GM12878 (cell line): ENCODE data around the gene LSM2. TPM values are rescaled to one million over a fixed set of nuclear protein-coding genes. Genes with fewer than 3 reads are reported as not detected.

Source experiments
- ATAC-seq: fragments of 200-7000 bp; cut with Tn5 transposase; 3 replicates; pipeline ENCODE4 v1.9.1; 2020; ENCODE audit warnings: mild to moderate bottlenecking, moderate library complexity
- BruUV-seq: library from RNA; stranded (reverse); fragments of 400-500 nt; replicated peaks from 2 replicates; lab custom pipeline; 2021; lab: Mats Ljungman, UMichigan
- CTCF ChIA-PET: fragments of 300-600 bp; sonication (Branson Sonifier 250); formaldehyde crosslinking; extraction: SDS; loops from one replicate; lab custom pipeline; 2021; ENCODE audit warnings: inconsistent platforms; lab: Yijun Ruan, JAX
- POLR2A ChIA-PET: fragments of 350-600 bp; formaldehyde crosslinking; extraction: SDS; loops from one replicate; lab custom pipeline; 2021; ENCODE audit warnings: inconsistent platforms; lab: Charles Lee
- RAD21 ChIA-PET: fragments of 300-600 bp; sonication (Branson Sonifier 250); formaldehyde crosslinking; loops from one replicate; lab custom pipeline; 2023; ENCODE audit warnings: antibody characterized with exemption; ENCODE audit not compliant: unreplicated experiment; lab: Charles Lee
- SMC1A ChIA-PET: fragments of 300-600 bp; sonication (Branson Sonifier 250); formaldehyde crosslinking; loops from one replicate; lab custom pipeline; 2023; ENCODE audit not compliant: unreplicated experiment, uncharacterized antibody; lab: Charles Lee
- DNase-seq: peaks from one replicate; pipeline ENCODE4 v3.0.0-alpha.2; 2011; ENCODE audit warnings: low read depth, low spot score
- FAIRE-seq: peaks from 3 replicates; lab custom pipeline; 2011; peaks lifted over from hg19 to GRCh38; lab: Jason Lieb, UNC
- H2AFZ ChIP-seq: 2 replicates; pipeline ENCODE4 v1.6.0; 2011; ENCODE audit warnings: low read depth, low read length, control low read depth; ENCODE audit not compliant: control insufficient read depth
- H3K27ac ChIP-seq: 2 replicates; pipeline ENCODE4 v1.5.1; 2011; ENCODE audit warnings: control low read depth; ENCODE audit not compliant: control insufficient read depth, insufficient read depth
- H3K27me3 ChIP-seq, 2 experiments: replicated peaks in 1 of 2; 2 replicates each; pipeline versions ENCODE4 v1.6.0 to v1.6.1; 2011; ENCODE audit warnings: low read length in 1 of 2; ENCODE audit not compliant: control insufficient read depth in 2 of 2, insufficient read depth in 2 of 2
- H3K36me3 ChIP-seq, 2 experiments: 2 replicates each; pipeline ENCODE4 v1.5.1; 2011; ENCODE audit warnings: low read length in 1 of 2; ENCODE audit not compliant: control insufficient read depth in 2 of 2, insufficient read depth in 2 of 2
- H3K4me1 ChIP-seq: 2 replicates; pipeline ENCODE4 v1.6.1; 2011; ENCODE audit warnings: mild to moderate bottlenecking, low read length, moderate library complexity, mixed read lengths; ENCODE audit not compliant: control insufficient read depth, insufficient read depth
- H3K4me2 ChIP-seq: 2 replicates; pipeline ENCODE4 v1.6.0; 2011; ENCODE audit warnings: control low read depth; ENCODE audit not compliant: control insufficient read depth, insufficient read depth
- H3K4me3 ChIP-seq: fragments of 200-600 bp; sonication (generic); 2 replicates; pipeline ENCODE4 v1.5.1; 2016
- H3K79me2 ChIP-seq: 2 replicates; pipeline ENCODE4 v1.6.0; 2011; ENCODE audit warnings: low read length; ENCODE audit not compliant: control insufficient read depth, insufficient read depth
- H3K9ac ChIP-seq: 2 replicates; pipeline ENCODE4 v1.8.0; 2011; ENCODE audit warnings: low read length, control low read depth, mixed read lengths; ENCODE audit not compliant: control insufficient read depth, insufficient read depth
- H3K9me3 ChIP-seq: replicated peaks from 3 replicates; pipeline ENCODE4 v1.5.1; 2011; ENCODE audit warnings: mild to moderate bottlenecking, low read length; ENCODE audit not compliant: control insufficient read depth, insufficient read depth
- H4K20me1 ChIP-seq: 2 replicates; pipeline ENCODE4 v1.6.0; 2011; ENCODE audit not compliant: control insufficient read depth, insufficient read depth
- ATF7 ChIP-seq: fragments of 450-650 bp; IDR thresholded peaks from 2 replicates; pipeline ENCODE4 v1.6.1; 2016; ENCODE audit warnings: low read depth, mild to moderate bottlenecking
- ETV6 ChIP-seq, 2 experiments: fragments of 450-650 bp in 1 of 2; IDR thresholded peaks in 1 of 2; conservative IDR thresholded peaks in 1 of 2; 2 replicates each; pipeline ENCODE4 v1.6.1; 2014; ENCODE audit warnings: antibody characterized with exemption in 1 of 2, borderline replicate concordance in 1 of 2, low read depth in 1 of 2, mild to moderate bottlenecking in 1 of 2, moderate library complexity in 1 of 2
- FOS ChIP-seq: IDR thresholded peaks from 3 replicates; pipeline ENCODE4 v1.6.1; 2011; ENCODE audit warnings: borderline replicate concordance; ENCODE audit not compliant: insufficient read length; ENCODE audit errors: extremely low read depth
- RUNX3 ChIP-seq: IDR thresholded peaks from 2 replicates; pipeline ENCODE4 v1.6.1; 2012; ENCODE audit warnings: low read length, inconsistent platforms
- TBL1XR1 ChIP-seq: IDR thresholded peaks from 2 replicates; pipeline ENCODE4 v1.6.1; 2012; ENCODE audit warnings: low read depth, low read length, improper control_type of control experiment
- WGBS: methylation state at CpG from one replicate; pipeline ENCODE4 v1.1.6; 2016; ENCODE audit warnings: low lambda C conversion rate; ENCODE audit not compliant: insufficient replicate concordance, insufficient coverage; ENCODE audit errors: missing lambda C conversion rate; 5-methylcytosine and 5-hydroxymethylcytosine counted together
- in situ Hi-C: fragments of 300-500 bp; cut with MboI; formaldehyde crosslinking; loops from 9 replicates; pipeline ENCODE4 v1.14.3; 2018; ENCODE audit warnings: mixed read lengths
- intact Hi-C: fragments of 100-400 bp; cut with micrococcal nuclease; formaldehyde crosslinking; loops from one replicate; pipeline ENCODE4 v1.14.2; 2022; ENCODE audit not compliant: unreplicated experiment
- polyA plus RNA-seq, 11 experiments: library from polyadenylated mRNA; depleted of rRNA in 4 of 11; unstranded in 6 of 11; stranded (reverse) in 5 of 11; fragments of >200 nt; fragmentation: Nextera tagmentation in 4 of 11; fragmentation: Illumina TruSeq in 1 of 11; extraction: Ambion mirVana in 4 of 11; extraction: Trizol in 1 of 11; gene quantifications; 1 replicate in 1 of 11; 2 replicates in 10 of 11; pipeline versions ENCODE4 v1.2.1 to v1.2.3, GENCODE V29; 2011 to 2016; ENCODE audit warnings: inconsistent platforms in 2 of 11, missing spikeins in 2 of 11, low read depth in 1 of 11
- total RNA-seq, 4 experiments: library from RNA; depleted of rRNA in 3 of 4; stranded (reverse); fragments of >200 nt in 3 of 4; fragmentation: Illumina TruSeq in 1 of 4; extraction: Trizol in 1 of 4; gene quantifications; 2 replicates each; pipeline versions ENCODE4 v1.2.1 to v1.2.3, GENCODE V29; 2013 to 2021
- TF ChIP-seq, protein P1 (sequence below): fragments of 450-650 bp; formaldehyde crosslinking; IDR thresholded peaks from 2 replicates; pipeline ENCODE4 v1.4.0; 2022; ENCODE audit warnings: mild to moderate bottlenecking, moderate library complexity

The LSM2 gene
- total and polyA plus RNA-seq, 10 of the 15 experiments (the other 5 are each of a cell fraction or from before 2014, with no cell fraction given) = 99.1 to 276 (median 153) TPM

GRCh38 chr6:31765910-31766794 is 40.6 kb downstream of the LSM2 start:
- intact Hi-C loops = no loop called here
- H3K4me3 ChIP-seq = no peak overlapping the region
- 93% methylated on average over 39 of the region's 42 CpGs for WGBS
- no peak overlapping the region for H3K9ac ChIP-seq
- no peak overlapping the region for H3K27ac ChIP-seq
- no peaks in the 10 kb centered on the region for H3K9me3 ChIP-seq
- FAIRE-seq = no peak
- ChIA-PET RAD21 (no interaction called here), SMC1A (interaction anchor here (1.6 kb wide), 1 partner anchor 29 kb away, joined by 3 read pairs; no protein-coding TSS in a partner anchor), POLR2A (no interaction called here), CTCF (interaction anchor here (0.8 kb wide), 1 partner anchor 56 kb away, joined by 3 read pairs; no protein-coding TSS in a partner anchor)
- ATAC-seq = no peak
- no peak overlapping the region for H3K4me2 ChIP-seq
- no peaks in the 10 kb centered on the region for H3K36me3 ChIP-seq
- no peaks in the 10 kb centered on the region for H3K4me1 ChIP-seq
- no peak overlapping the region for H2AFZ ChIP-seq
- TF ChIP-seq ATF7 (no peak), RUNX3 (no peak), TBL1XR1 (no peak), FOS (no peak), ETV6 (conservative IDR thresholded peaks at IDR 0.05 in 1 of 2, IDR thresholded peaks at IDR 0.05 in 1 of 2; ENCODE audit: borderline replicate concordance in 1 of 2, low read depth in 1 of 2) (no peak)
- TF ChIP-seq, protein P1, sequence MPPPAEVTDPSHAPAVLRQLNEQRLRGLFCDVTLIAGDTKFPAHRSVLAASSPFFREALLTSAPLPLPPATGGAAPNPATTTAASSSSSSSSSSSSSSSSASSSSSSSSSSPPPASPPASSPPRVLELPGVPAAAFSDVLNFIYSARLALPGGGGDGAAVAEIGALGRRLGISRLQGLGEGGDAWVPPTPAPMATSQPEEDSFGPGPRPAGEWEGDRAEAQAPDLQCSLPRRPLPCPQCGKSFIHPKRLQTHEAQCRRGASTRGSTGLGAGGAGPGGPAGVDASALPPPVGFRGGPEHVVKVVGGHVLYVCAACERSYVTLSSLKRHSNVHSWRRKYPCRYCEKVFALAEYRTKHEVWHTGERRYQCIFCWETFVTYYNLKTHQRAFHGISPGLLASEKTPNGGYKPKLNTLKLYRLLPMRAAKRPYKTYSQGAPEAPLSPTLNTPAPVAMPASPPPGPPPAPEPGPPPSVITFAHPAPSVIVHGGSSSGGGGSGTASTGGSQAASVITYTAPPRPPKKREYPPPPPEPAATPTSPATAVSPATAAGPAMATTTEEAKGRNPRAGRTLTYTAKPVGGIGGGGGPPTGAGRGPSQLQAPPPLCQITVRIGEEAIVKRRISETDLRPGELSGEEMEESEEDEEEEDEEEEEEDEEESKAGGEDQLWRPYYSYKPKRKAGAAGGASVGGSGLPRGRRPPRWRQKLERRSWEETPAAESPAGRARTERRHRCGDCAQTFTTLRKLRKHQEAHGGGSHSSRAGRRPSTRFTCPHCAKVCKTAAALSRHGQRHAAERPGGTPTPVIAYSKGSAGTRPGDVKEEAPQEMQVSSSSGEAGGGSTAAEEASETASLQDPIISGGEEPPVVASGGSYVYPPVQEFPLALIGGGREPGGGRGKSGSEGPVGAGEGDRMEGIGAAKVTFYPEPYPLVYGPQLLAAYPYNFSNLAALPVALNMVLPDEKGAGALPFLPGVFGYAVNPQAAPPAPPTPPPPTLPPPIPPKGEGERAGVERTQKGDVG (CRISPR knock-in tag) = no peak
- H3K27me3 ChIP-seq = no peaks in the 10 kb centered on the region
- in situ Hi-C loops = no loop called here
- no peaks in the 10 kb centered on the region for H3K79me2 ChIP-seq
- DNase-seq = no peak
- BruUV-seq = no TSS peak
- no peaks in the 10 kb centered on the region for H4K20me1 ChIP-seq
